Endothelial cell of umbilical vein (primary cell): ENCODE measurements around the gene RIN2. TPM values are rescaled to one million over a fixed set of nuclear protein-coding genes. Genes with fewer than 3 reads are reported as not detected.

Experiments
- BruUV-seq: library from RNA; stranded (reverse); fragments of 400-500 nt; replicated peaks from 2 replicates; lab custom pipeline; 2021; lab: Mats Ljungman, UMichigan
- CTCF ChIA-PET: fragments of 300-600, 350-600 bp; sonication (Branson Sonifier 250); formaldehyde crosslinking; loops from one replicate; lab custom pipeline; 2021; ENCODE audit warnings: antibody characterized with exemption, inconsistent platforms; lab: Charles Lee
- POLR2A ChIA-PET: fragments of 300-600, 350-600 bp; sonication (Branson Sonifier 250); formaldehyde crosslinking; loops from one replicate; lab custom pipeline; 2021; ENCODE audit warnings: antibody characterized with exemption, inconsistent platforms; lab: Charles Lee
- DNase-seq: peaks from one replicate; pipeline ENCODE4 v3.0.0-alpha.2; 2011; ENCODE audit warnings: low read depth, low spot score
- FAIRE-seq: peaks from 2 replicates; lab custom pipeline; 2011; peaks lifted over from hg19 to GRCh38; lab: Jason Lieb, UNC
- H2AFZ ChIP-seq: 2 replicates; pipeline ENCODE4 v1.6.0; 2012; ENCODE audit warnings: low read depth, low read length, control low read depth, inconsistent platforms
- H3K27ac ChIP-seq: 2 replicates; pipeline ENCODE4 v1.5.1; 2011; ENCODE audit warnings: low read depth, mild to moderate bottlenecking, control low read depth, low read length, moderate library complexity; ENCODE audit not compliant: insufficient read depth
- H3K27me3 ChIP-seq, 2 experiments: 2 replicates each; pipeline versions ENCODE4 v1.6.0 to v1.6.1; 2011; ENCODE audit warnings: low read length in 2 of 2, mixed read lengths in 1 of 2; ENCODE audit not compliant: control insufficient read depth in 2 of 2, insufficient read depth in 2 of 2
- H3K36me3 ChIP-seq, 2 experiments: 2 replicates in 1 of 2; 3 replicates in 1 of 2; pipeline ENCODE4 v1.5.1; 2011; ENCODE audit warnings: low read length in 2 of 2, mild to moderate bottlenecking in 1 of 2, moderate library complexity in 1 of 2; ENCODE audit not compliant: control insufficient read depth in 2 of 2, insufficient read depth in 2 of 2; ENCODE audit errors: extremely low read depth in 1 of 2
- H3K4me1 ChIP-seq: 3 replicates; pipeline ENCODE4 v1.5.1; 2011; ENCODE audit warnings: mild to moderate bottlenecking, low read length; ENCODE audit not compliant: control insufficient read depth, insufficient read depth; ENCODE audit errors: extremely low read depth
- H3K4me2 ChIP-seq: 2 replicates; pipeline ENCODE4 v1.6.1; 2011; ENCODE audit warnings: low read length, control low read depth, mixed read lengths; ENCODE audit not compliant: insufficient read depth
- H3K4me3 ChIP-seq, 3 experiments: fragments of 200-600 bp in 1 of 3; sonication (generic), shearing (Covaris generic) in 1 of 3; replicated peaks in 1 of 3; 2 replicates each; pipeline ENCODE4 v1.5.1; 2011 to 2016; ENCODE audit warnings: control low read depth in 3 of 3, low read length in 3 of 3, mild to moderate bottlenecking in 2 of 3, inconsistent platforms in 1 of 3, low read depth in 1 of 3, moderate library complexity in 1 of 3; ENCODE audit not compliant: insufficient read depth in 1 of 3
- H3K79me2 ChIP-seq: 2 replicates; pipeline ENCODE4 v1.6.0; 2012; ENCODE audit warnings: low read length, inconsistent platforms; ENCODE audit not compliant: control insufficient read depth, insufficient read depth
- H3K9ac ChIP-seq: replicated peaks from 2 replicates; pipeline ENCODE3; 2011; ENCODE audit warnings: low read length, control low read depth; ENCODE audit not compliant: insufficient read depth; ENCODE audit errors: extremely low read depth
- H3K9me1 ChIP-seq: replicated peaks from 3 replicates; pipeline ENCODE4 v1.6.0; 2011; ENCODE audit warnings: mild to moderate bottlenecking, low read length; ENCODE audit not compliant: control insufficient read depth, insufficient read depth; ENCODE audit errors: extremely low read depth
- H3K9me3 ChIP-seq: replicated peaks from 2 replicates; pipeline ENCODE4 v1.5.1; 2012; ENCODE audit warnings: low read length, inconsistent platforms; ENCODE audit not compliant: control insufficient read depth, insufficient read depth
- H4K20me1 ChIP-seq: replicated peaks from 2 replicates; pipeline ENCODE3; 2011; ENCODE audit warnings: mild to moderate bottlenecking, low read length; ENCODE audit not compliant: control insufficient read depth, insufficient read depth; ENCODE audit errors: extremely low read depth
- EZH2 ChIP-seq: IDR thresholded peaks from 2 replicates; pipeline ENCODE4 v1.6.1; 2012; ENCODE audit warnings: borderline replicate concordance, low read depth, mild to moderate bottlenecking, moderate library complexity, low read length, inconsistent platforms; ENCODE audit not compliant: severe bottlenecking
- FOS ChIP-seq: IDR thresholded peaks from 2 replicates; pipeline ENCODE4 v1.6.1; 2011; ENCODE audit warnings: mild to moderate bottlenecking, low read length, moderate library complexity, borderline replicate concordance; ENCODE audit not compliant: insufficient read depth
- GATA2 ChIP-seq: IDR thresholded peaks from 2 replicates; pipeline ENCODE4 v1.7.0; 2011; ENCODE audit warnings: low read depth, mild to moderate bottlenecking, moderate library complexity, mixed read lengths, low read length; ENCODE audit not compliant: insufficient read length, insufficient read depth
- JUN ChIP-seq: IDR thresholded peaks from 2 replicates; pipeline ENCODE4 v1.6.1; 2011; ENCODE audit warnings: borderline replicate concordance, low read depth; ENCODE audit not compliant: insufficient read length, insufficient read depth
- MYC ChIP-seq: IDR thresholded peaks from one replicate; pipeline ENCODE4 v1.6.1; 2011; ENCODE audit warnings: mild to moderate bottlenecking, low read depth, low read length
- POLR2A ChIP-seq: IDR thresholded peaks from 2 replicates; pipeline ENCODE4 v1.6.1; 2012; ENCODE audit warnings: low read depth, mild to moderate bottlenecking, control low read depth, low read length
- POLR2AphosphoS5 ChIP-seq: IDR thresholded peaks from 2 replicates; pipeline ENCODE4 v1.6.1; 2012; ENCODE audit warnings: low read depth, mild to moderate bottlenecking, control low read depth, low read length, moderate library complexity; ENCODE audit not compliant: insufficient read depth
- dilution Hi-C: fragments of 300-500 bp; cut with MboI; formaldehyde crosslinking; loops from one replicate; pipeline ENCODE4 v1.15.0; 2019; ENCODE audit warnings: low sequenced_read_pairs; ENCODE audit not compliant: extremely low pct_ligation_motif_present
- intact Hi-C: fragments of 100-400 bp; cut with micrococcal nuclease; formaldehyde crosslinking; loops from one replicate; pipeline ENCODE4 v1.10.0; 2022
- polyA plus RNA-seq, 4 experiments: library from polyadenylated mRNA; depleted of rRNA in 3 of 4; stranded (reverse) in 3 of 4; unstranded in 1 of 4; fragments of >200 nt; gene quantifications; 2 replicates each; pipeline versions ENCODE4 v1.2.1 to v1.2.3, GENCODE V29; 2011 to 2012; ENCODE audit warnings: missing spikeins in 1 of 4
- total RNA-seq: library from RNA; stranded (reverse); gene quantifications from 2 replicates; pipeline ENCODE4 v1.2.3, GENCODE V29; 2021
- TF ChIP-seq, protein P1 (sequence below): IDR thresholded peaks from 2 replicates; pipeline ENCODE4 v1.6.1; 2011; ENCODE audit not compliant: insufficient read depth, insufficient read length
- TF ChIP-seq, protein P2 (sequence below), 2 donors: IDR thresholded peaks; 1 replicate in 1 of 2; 2 replicates in 1 of 2; pipeline ENCODE4 v1.5.1; 2011; ENCODE audit warnings: low read length in 2 of 2, mild to moderate bottlenecking in 2 of 2, moderate library complexity in 2 of 2, control low read depth in 1 of 2, inconsistent platforms in 1 of 2, low read depth in 1 of 2; ENCODE audit not compliant: insufficient read depth in 1 of 2; ENCODE audit errors: extremely low read depth in 1 of 2

RIN2 gene
- total and polyA plus RNA-seq, 2 donors (not counting 3 experiments of a cell fraction or from before 2014, with no cell fraction given): 22.6 to 119 TPM

DNA sequence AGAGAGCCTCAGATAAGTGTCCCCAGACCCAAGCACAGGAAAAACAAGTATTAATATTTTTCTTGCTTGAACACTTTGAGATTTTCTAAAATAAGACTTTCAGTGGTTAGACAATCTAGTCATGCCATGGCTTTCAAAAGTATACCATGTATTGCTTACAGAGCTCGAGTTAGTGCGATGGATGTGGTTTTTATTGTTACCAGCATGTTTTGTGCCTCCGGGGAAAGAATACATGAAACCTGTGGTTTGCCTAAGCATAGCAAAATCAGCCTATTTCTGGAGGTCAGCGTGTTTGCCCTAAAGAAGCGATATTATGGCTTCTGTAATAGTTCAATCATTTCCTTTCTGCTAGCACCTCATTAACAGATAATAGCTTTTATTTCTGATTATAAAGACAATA lies 21.6 kb downstream of the RIN2 start:
- DNase-seq (no peak), FAIRE-seq (no peak)
- dilution Hi-C loops (no loop called here), intact Hi-C loops (no loop called here)
- CTCF ChIA-PET: interaction anchor here (0.9 to 3.0 kb wide), 2 partner anchors 9 to 214 kb away, joined by 3 to 13 read pairs; no protein-coding TSS in a partner anchor
- no peaks in the 10 kb centered on the region for H3K9me3 ChIP-seq
- no peak overlapping the region for H2AFZ ChIP-seq
- POLR2A ChIA-PET: interaction anchor here (0.6 kb wide), 1 partner anchor 30 kb away, joined by 6 read pairs; no protein-coding TSS in a partner anchor
- H3K27ac ChIP-seq: no peak overlapping the region
- no peaks in the 10 kb centered on the region for H3K27me3 ChIP-seq
- H4K20me1 ChIP-seq: no peaks in the 10 kb centered on the region
- no peak overlapping the region for H3K4me2 ChIP-seq
- TF ChIP-seq MYC: no peak
- no peak for TF ChIP-seq POLR2AphosphoS5
- no peak for TF ChIP-seq FOS
- TF ChIP-seq, protein P1, sequence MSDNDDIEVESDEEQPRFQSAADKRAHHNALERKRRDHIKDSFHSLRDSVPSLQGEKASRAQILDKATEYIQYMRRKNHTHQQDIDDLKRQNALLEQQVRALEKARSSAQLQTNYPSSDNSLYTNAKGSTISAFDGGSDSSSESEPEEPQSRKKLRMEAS: no peak
- no peaks in the 10 kb centered on the region for H3K9me1 ChIP-seq
- no TSS peak for BruUV-seq
- peaks cover 14% of the 10 kb centered on the region for H3K4me1 ChIP-seq
- H3K79me2 ChIP-seq: no peaks in the 10 kb centered on the region
- H3K9ac ChIP-seq: no peak overlapping the region
- H3K4me3 ChIP-seq: no peak overlapping the region
- no peaks in the 10 kb centered on the region for H3K36me3 ChIP-seq

DNA sequence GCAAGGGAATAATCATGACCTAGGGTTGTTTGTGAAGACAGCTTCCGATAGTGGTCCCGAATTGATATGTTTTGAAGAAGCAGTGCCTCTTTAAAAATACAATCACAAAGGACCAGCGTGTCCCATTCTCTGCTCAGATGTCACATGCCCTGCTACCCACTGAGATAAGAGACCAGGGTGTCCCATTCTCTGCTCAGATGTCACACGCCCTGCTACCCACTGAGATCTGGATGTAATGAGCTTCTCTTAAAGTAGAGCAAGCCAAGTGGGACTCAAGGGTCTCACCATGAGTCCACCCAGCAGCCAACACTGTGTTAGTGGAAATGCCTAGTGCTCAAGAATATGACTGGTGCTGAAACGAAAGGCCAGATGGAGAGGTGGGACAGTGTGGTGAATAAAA lies 22.2 kb downstream of the RIN2 start:
- no peak for TF ChIP-seq POLR2A
- TF ChIP-seq GATA2: no peak
- no peak for TF ChIP-seq MYC
- TF ChIP-seq EZH2: no peak
- no peak for TF ChIP-seq POLR2AphosphoS5
- TF ChIP-seq, protein P2, sequence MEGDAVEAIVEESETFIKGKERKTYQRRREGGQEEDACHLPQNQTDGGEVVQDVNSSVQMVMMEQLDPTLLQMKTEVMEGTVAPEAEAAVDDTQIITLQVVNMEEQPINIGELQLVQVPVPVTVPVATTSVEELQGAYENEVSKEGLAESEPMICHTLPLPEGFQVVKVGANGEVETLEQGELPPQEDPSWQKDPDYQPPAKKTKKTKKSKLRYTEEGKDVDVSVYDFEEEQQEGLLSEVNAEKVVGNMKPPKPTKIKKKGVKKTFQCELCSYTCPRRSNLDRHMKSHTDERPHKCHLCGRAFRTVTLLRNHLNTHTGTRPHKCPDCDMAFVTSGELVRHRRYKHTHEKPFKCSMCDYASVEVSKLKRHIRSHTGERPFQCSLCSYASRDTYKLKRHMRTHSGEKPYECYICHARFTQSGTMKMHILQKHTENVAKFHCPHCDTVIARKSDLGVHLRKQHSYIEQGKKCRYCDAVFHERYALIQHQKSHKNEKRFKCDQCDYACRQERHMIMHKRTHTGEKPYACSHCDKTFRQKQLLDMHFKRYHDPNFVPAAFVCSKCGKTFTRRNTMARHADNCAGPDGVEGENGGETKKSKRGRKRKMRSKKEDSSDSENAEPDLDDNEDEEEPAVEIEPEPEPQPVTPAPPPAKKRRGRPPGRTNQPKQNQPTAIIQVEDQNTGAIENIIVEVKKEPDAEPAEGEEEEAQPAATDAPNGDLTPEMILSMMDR (IDR thresholded peaks at IDR 0.05; ENCODE audit: extremely low read depth in 1 of 2, insufficient read depth in 1 of 2, low read depth in 1 of 2, low read length in 2 of 2): no peak
- TF ChIP-seq FOS: no peak
- no peak for TF ChIP-seq JUN
- TF ChIP-seq, protein P1: no peak

More for the DNA sequence above, 22.2 kb downstream of the RIN2 start:
- FAIRE-seq (no peak), DNase-seq (no peak)
- Histone ChIP-seq H3K9me1 (no peaks in the 10 kb centered on the region), H3K9ac (no peak overlapping the region), H4K20me1 (no peaks in the 10 kb centered on the region), H3K4me2 (no peak overlapping the region), H3K79me2 (no peaks in the 10 kb centered on the region), H3K27ac (no peak overlapping the region), H2AFZ (no peak overlapping the region), H3K36me3 (no peaks in the 10 kb centered on the region), H3K4me1 (peaks cover 16% of the 10 kb centered on the region), H3K27me3 (no peaks in the 10 kb centered on the region), H3K4me3 (no peak overlapping the region), H3K9me3 (no peaks in the 10 kb centered on the region)
- POLR2A ChIA-PET: no interaction called here
- intact Hi-C loops: no loop called here
- BruUV-seq: no TSS peak
- CTCF ChIA-PET: interaction anchor here (0.9 to 3.0 kb wide), 2 partner anchors 10 to 214 kb away, joined by 3 to 13 read pairs; no protein-coding TSS in a partner anchor
- dilution Hi-C loops: no loop called here
